Measurements from ENCODE around the gene PWP2.
"Not testable (repeated sequence)": the region's sequence is repeated elsewhere in the genome, so short reads cannot be mapped to it uniquely, and the experiment has no call there.

Gene PWP2

DNA sequence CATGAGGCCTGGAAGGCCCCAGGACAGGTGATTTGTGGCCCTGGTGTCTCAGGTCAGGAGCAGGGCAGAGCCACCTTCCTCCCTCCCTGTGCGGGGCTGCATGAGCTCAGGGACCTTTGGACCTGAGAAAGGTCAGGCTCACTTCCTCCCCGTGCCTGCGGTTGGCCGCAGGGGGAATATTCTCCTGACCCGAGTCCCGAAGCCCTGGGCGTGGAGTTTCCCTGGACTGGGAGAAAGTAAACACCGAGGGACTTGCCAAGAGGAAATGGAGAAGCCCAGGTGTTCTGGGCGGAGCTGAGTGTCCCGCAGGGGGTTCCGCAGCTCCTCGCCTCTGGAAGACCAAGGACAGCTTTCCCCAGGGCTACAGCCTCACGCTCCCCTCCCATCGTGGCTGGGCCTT is 68.9 kb downstream of the PWP2 start:
- H2AFZ ChIP-seq (ENCODE audit: low read depth, low read length); H3K4me1 ChIP-seq (ENCODE audit: low read length); H3K4me3 ChIP-seq (ENCODE audit: low read length); H4K20me1 ChIP-seq (ENCODE audit: insufficient read depth, low read length); H3K27ac ChIP-seq (ENCODE audit: low read length); H3K9me3 ChIP-seq (ENCODE audit: insufficient read depth, low read length); H3K9ac ChIP-seq (ENCODE audit: low read length); H3K4me2 ChIP-seq (ENCODE audit: low read length); H3K27me3 ChIP-seq (ENCODE audit: low read depth, low read length); H3K36me3 ChIP-seq (replicated peaks; ENCODE audit: low read depth, low read length); H3K79me2 ChIP-seq (ENCODE audit: low read length): not testable (repeated sequence)
